ENCODE results near the gene MRPL48. TPM values are rescaled to one million over a fixed set of nuclear protein-coding genes. Genes with fewer than 3 reads are reported as not detected.
A peak's percentile ranks its signal among the peaks of the same experiment; 100 is the strongest.

The MRPL48 gene
- total RNA-seq, 6 experiments from 2014 or later = 15.9 to 26.7 (median 18.2) TPM

DNA sequence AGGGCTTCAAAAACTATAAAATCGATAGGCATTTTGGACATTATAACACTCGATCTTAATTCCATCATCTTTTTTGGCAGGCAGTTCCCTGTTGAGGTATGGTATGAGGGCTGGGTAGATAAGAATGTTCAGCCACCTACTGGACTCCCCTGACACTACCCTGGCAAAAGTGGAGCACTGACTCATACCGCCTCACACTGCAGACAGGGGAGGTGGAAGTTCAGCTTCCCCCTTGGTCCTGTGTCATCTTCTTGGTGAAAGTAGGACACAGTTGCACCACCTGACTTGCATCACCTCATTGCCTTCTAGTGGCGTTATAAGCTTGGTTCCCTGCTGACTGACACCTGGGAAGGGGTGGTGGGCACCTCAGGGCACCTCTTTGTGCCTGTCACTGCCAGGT, 119.5 kb downstream of the MRPL48 start:
- Histone ChIP-seq H3K27me3 (no peaks in the 10 kb centered on the region), H3K9me3 (no peaks in the 10 kb centered on the region), H3K4me1 (no peaks in the 10 kb centered on the region), H3K4me3 (no peak overlapping the region), H3K36me3 (peaks cover 0 to 39% (median under 1%) of the 10 kb centered on the region in 4 donors), H3K27ac (no peak overlapping the region)
- WGBS (ENCODE audit: insufficient coverage, low coverage, low lambda C conversion rate, missing lambda C conversion rate) = 94% methylated on average over 2 of the region's 4 CpGs
- ATAC-seq (peak; percentile 21 to 89 (median 38)), DNase-seq (no peak)
- TF ChIP-seq POLR2A (IDR thresholded peaks at IDR 0.05) = no peak
- TF ChIP-seq, protein P1, sequence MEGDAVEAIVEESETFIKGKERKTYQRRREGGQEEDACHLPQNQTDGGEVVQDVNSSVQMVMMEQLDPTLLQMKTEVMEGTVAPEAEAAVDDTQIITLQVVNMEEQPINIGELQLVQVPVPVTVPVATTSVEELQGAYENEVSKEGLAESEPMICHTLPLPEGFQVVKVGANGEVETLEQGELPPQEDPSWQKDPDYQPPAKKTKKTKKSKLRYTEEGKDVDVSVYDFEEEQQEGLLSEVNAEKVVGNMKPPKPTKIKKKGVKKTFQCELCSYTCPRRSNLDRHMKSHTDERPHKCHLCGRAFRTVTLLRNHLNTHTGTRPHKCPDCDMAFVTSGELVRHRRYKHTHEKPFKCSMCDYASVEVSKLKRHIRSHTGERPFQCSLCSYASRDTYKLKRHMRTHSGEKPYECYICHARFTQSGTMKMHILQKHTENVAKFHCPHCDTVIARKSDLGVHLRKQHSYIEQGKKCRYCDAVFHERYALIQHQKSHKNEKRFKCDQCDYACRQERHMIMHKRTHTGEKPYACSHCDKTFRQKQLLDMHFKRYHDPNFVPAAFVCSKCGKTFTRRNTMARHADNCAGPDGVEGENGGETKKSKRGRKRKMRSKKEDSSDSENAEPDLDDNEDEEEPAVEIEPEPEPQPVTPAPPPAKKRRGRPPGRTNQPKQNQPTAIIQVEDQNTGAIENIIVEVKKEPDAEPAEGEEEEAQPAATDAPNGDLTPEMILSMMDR (IDR thresholded peaks at IDR 0.05) = no peak
- intact Hi-C loops (cut with DNase I) = no loop called here

DNA sequence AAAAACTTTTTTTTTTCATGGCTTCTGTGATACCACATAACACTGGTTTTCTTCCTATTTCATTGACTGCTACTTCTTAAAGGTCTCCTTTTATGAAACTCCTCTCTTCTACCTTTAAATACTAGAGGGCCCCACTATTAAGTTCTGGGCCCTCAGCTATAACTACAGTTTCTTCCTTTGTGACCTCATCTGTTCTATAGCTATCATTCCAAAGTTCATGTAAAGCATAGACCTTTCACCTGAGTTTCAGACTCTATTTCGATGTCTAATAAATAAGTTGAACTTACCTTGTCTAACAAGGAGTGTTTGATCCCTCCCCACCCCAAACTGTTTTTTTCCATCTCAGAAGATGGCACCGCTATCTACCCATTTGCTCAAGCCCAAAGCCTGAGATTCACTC, 124.4 kb downstream of the MRPL48 start:
- no peak overlapping the region for H3K4me3 ChIP-seq
- no peak for DNase-seq
- 91% methylated on average over 2 of the region's 2 CpGs for WGBS (ENCODE audit: insufficient coverage, low coverage, low lambda C conversion rate, missing lambda C conversion rate)
- H3K27ac ChIP-seq = no peak overlapping the region
- H3K4me1 ChIP-seq = peaks cover 0 to 11% (median 0%) of the 10 kb centered on the region in 4 donors
- ATAC-seq = no peak
- TF ChIP-seq, protein P1 (IDR thresholded peaks at IDR 0.05) = no peak
- no peak for TF ChIP-seq POLR2A (IDR thresholded peaks at IDR 0.05)
- intact Hi-C loops (cut with DNase I) = no loop called here
- peaks cover 0 to 61% (median 0%) of the 10 kb centered on the region in 4 donors for H3K36me3 ChIP-seq
- H3K9me3 ChIP-seq = no peaks in the 10 kb centered on the region
- H3K27me3 ChIP-seq = no peaks in the 10 kb centered on the region

DNA sequence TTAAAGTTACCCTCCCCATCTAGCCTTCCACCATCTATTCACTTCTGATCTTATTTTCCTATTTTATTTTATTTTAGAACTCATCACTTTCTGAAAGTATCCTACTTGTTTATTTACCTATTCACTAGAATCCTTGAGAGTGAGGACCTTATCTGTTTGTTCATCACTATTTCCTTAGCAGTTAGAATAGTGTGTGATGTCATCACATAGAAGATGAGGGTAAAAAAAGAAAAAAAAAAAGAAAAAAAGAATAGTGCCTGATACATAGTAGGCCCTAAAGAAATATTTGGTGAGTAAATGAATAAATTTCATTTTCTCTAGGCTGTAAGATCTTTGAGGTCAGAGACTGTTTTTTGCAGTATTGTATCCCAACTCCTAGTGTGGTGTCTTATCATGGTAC, 125.8 kb downstream of the MRPL48 start:
- peaks cover 0 to 68% (median 2%) of the 10 kb centered on the region in 4 donors for H3K36me3 ChIP-seq

DNA sequence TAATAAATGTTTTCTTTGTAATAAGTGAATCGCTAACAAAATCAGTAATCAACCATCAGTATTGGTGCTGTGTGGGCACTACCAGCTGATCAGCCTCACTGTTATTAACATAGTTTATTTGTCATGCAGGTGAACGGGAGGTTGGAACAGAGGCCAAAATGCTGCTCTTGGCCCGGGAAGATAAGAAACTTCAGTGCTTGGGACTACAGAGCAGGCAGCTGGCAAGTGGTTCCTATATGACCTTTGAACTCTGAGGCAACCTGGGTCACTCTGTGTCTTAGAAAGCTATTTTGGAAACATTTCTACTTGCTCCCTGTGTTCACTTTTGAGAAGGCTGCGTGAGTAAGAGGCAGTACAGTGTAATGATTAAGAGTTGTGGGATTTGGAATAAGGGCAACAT, 126.6 kb downstream of the MRPL48 start:
- Histone ChIP-seq H3K27me3 (no peaks in the 10 kb centered on the region), H3K9me3 (no peaks in the 10 kb centered on the region), H3K36me3 (peaks cover 0 to 74% (median 7%) of the 10 kb centered on the region in 4 donors), H3K4me1 (peaks cover 0 to 11% (median 0%) of the 10 kb centered on the region in 4 donors), H3K27ac (no peak overlapping the region), H3K4me3 (no peak overlapping the region)
- intact Hi-C loops (cut with DNase I) = no loop called here
- ATAC-seq = peak; percentile 63 to 83 (median 72)
- DNase-seq = peak in 1 of 3 donors; percentile 46
- WGBS (ENCODE audit: insufficient coverage, low coverage, low lambda C conversion rate, missing lambda C conversion rate) = 48% methylated on average over 4 of the region's 4 CpGs
- no peak for TF ChIP-seq POLR2A (IDR thresholded peaks at IDR 0.05)
- TF ChIP-seq, protein P1 (IDR thresholded peaks at IDR 0.05) = no peak

More for the DNA sequence above, 125.8 kb downstream of the MRPL48 start:
- no peaks in the 10 kb centered on the region for H3K9me3 ChIP-seq
- intact Hi-C loops (cut with DNase I) = no loop called here
- ATAC-seq = no peak
- H3K4me3 ChIP-seq = no peak overlapping the region
- H3K27me3 ChIP-seq = no peaks in the 10 kb centered on the region
- no peak overlapping the region for H3K27ac ChIP-seq
- TF ChIP-seq POLR2A (IDR thresholded peaks at IDR 0.05) = no peak
- TF ChIP-seq, protein P1 (IDR thresholded peaks at IDR 0.05) = no peak
- H3K4me1 ChIP-seq = peaks cover 0 to 11% (median 0%) of the 10 kb centered on the region in 4 donors
- DNase-seq = no peak

Other genes starting within 250 kb of the MRPL48 start
- 10 to 100 TPM; 13.0 to 21.5 (median 15.9) TPM for gene FAM168A, start 189.8 kb upstream of the MRPL48 start, total RNA-seq
- 1 to 10 TPM in 3 of 6 experiments, under 1 TPM in 3; 0.42 to 2.1 (median 0.96) TPM for gene PLEKHB1, start 141.3 kb upstream of the MRPL48 start, total RNA-seq
- 100 to 1,000 TPM in 2 of 6 experiments, 10 to 100 TPM in 4; 59.3 to 163 (median 81.7) TPM for gene RAB6A, start 26.8 kb upstream of the MRPL48 start, total RNA-seq
- 100 to 1,000 TPM in 2 of 6 experiments, 10 to 100 TPM in 4; 48.8 to 116 (median 56.0) TPM for gene COA4, start 89.0 kb downstream of the MRPL48 start, total RNA-seq
- gene PAAF1, start 89.1 kb downstream of the MRPL48 start, total RNA-seq = 10 to 100 TPM in 2 of 6 experiments, 1 to 10 TPM in 4; 7.4 to 15.4 (median 9.1) TPM
- not detected for gene DNAJB13, start 163.2 kb downstream of the MRPL48 start, total RNA-seq
- gene UCP2, start 195.0 kb downstream of the MRPL48 start, total RNA-seq = 10 to 100 TPM in 1 of 6 experiments, 1 to 10 TPM in 5; 5.2 to 41.3 (median 8.7) TPM
- gene UCP3, start 221.2 kb downstream of the MRPL48 start, total RNA-seq = 1 to 10 TPM in 2 of 6 experiments, under 1 TPM in 4; 0.20 to 1.5 (median 0.42) TPM